HG02798 (cell line): ENCODE measurements around the gene UHRF2.
"Not testable (repeated sequence)": the region's sequence is repeated elsewhere in the genome, so short reads cannot be mapped to it uniquely, and the experiment has no call there.

ENCODE experiments used
- ATAC-seq: cut with Tn5 transposase; IDR thresholded peaks from one replicate; pipeline ENCODE4 v1.9.1; 2021; ENCODE audit warnings: mild to moderate bottlenecking; ENCODE audit not compliant: unreplicated experiment, poor library complexity

The UHRF2 gene

DNA sequence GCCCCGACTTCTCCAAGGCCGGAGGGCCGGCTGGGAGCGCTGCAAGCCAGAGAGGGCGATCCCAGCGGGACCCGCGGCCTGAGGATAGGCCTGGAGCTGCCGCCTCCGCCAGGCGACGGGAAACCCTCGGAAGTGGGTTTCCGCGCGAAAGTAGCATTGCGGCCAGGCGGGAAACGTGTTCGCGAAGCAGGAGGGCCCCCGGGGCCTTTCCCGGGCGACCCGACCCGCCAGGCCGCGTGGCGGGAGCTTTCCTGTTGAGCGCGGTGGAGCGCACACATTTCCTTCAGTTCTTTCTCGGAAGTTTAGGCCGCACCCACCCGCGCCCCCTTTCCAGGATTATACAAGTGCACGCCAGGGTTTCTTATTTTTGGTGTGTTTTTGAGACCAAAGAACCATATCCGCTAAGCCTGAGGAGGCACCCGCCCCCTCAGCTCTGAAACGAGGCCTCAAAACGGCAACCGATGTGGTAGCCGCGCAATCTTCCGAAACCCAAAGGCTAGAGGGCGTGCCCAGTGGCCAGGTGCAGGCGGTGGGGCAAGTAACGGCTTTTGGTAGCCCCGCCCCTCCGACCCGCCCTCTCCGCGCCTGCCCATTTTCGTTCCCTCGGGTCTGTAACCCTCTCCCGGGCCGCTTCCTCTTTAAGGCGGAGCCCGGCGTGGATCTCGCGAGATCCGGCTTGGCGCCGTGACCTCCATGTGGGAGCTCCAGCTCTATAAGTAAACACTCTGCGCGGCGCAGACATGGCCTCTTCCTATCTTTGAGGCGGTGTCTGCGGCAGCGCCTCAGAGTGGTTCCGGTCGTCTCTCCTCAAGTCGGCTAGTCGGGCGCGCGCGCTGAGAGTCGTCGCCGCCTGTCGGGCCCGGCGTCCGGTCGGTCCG lies at the start of gene UHRF2:
Gene UHRF2 (plus strand): TSS at position 713 of the 878 bp plus-strand sequence. CDS start 292 bp downstream, outside the sequence.
- ATAC-seq, result peak; percentile 83

DNA sequence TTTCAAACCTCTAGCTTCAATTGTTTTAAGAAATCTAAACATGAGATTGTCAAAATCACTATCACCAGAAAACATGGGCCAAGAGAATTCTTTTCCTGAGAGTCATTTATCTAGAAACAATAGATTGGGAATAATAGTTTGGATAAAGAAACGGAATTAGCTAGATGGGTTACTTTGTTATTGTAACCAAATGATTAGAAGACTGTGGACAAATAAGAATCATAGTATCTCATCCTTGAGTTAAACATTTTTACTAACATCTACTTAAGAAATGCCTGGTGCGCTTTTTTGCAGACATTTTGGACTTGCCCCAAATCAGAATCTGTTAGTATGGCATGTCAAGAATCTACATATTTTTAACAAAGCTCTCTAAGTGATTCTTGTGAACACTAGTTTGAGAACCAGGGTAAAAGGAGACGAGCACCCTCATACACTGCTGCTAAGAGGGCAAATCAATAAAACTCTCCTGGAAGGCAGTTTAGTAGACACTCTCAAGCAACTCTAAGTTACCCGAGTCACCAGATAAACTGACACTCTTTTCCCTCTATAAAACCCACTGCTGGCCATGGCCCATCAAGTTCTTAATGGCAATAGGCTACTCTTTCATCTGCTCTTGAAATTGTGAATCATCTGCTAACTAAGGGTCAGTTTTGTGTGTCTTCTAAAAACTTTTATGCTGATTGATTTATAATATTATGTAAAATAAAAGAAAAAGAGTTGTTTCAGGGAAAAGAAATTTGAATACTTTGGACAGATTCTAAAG lies 45.7 kb upstream of the UHRF2 start:
- no peak for ATAC-seq

GRCh38 chr9:6368831-6369230 lies 44.2 kb upstream of the UHRF2 start:
- no peak for ATAC-seq

- ATAC-seq, result not testable (repeated sequence)
Measured at GRCh38 chr9:6381477-6382012, 31.5 kb upstream of the UHRF2 start.

DNA sequence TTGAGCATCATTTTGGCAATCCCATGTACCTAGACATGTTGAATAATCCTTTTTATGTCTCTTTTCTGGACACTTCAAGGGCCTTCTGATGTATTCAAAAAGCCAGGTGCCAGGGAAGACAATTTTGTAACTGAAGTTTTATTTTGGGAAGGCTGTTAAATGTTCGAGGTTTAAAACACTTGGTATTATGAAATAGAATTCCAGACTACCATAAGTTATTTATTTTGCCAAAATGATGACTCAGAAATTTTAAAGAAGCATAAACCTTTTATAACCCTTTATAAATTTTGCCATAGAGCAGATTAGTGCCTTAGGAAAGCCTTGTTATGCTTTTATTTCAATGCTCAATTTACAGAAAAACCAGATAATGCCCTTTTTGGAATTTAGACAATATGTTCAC lies 30.3 kb upstream of the UHRF2 start:
- no peak for ATAC-seq

GRCh38 chr9:6383551-6384225 lies 29.3 kb upstream of the UHRF2 start:
- no peak for ATAC-seq

DNA sequence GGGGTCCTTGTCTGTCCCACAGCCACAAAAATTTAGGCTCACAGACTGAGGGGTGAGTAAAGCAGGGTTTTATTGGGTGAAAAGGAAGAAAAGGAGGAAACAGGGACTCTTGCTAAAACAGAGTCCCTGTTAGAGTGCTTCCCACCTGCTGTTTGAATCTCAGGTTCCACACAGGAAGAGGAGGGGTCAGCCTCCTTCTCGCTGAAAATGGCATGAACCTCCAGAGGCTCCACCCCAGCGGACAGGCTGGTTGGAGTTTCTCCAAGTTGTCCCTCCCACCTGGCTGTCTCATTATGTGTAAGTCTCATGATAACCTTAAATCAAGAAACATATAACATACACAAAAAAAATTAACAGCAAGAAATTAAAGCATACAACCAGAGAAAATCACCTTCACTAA lies 28.3 kb upstream of the UHRF2 start:
- no peak for ATAC-seq

- ATAC-seq, result no peak
Measured at GRCh38 chr9:6399071-6399470, 13.9 kb upstream of the UHRF2 start.

DNA sequence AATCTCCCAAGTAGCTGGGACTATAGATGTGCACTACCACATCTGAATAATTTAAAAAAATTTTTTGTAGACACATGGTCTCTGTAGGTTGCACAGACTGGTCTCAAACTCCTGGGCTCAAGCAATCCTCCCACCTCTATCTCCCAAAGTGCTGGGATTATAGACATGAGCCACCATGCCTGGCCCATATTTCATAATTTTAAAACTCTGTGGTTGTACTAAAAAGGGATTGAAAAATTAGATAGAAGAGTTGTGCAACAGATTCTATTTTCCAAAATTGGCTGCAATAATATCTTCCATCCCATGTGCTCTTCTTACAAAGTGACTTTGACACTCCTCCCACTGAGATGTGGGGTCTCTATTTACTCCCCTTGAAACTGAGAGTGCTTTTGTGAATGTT lies 7.6 kb upstream of the UHRF2 start:
- no peak for ATAC-seq

DNA sequence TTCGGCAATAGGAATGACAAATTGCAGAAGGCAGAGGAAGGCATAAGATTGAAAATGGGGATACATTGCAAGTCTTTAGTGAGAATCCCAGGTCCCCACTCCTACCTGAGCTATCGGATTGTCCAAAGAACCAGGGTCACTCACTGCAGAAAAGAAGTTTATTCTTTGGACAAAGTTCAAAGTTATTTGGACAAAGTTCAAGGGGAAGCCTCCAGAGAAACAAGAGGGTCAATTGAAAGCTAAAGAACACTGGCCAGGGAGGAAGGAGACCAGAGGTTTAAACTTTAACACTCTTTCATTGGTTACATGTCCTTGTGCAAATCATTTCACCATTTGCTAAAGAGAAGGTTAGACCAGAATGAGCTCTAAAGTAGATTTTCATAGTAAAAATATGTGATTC lies 5.2 kb upstream of the UHRF2 start:
- no peak for ATAC-seq

DNA sequence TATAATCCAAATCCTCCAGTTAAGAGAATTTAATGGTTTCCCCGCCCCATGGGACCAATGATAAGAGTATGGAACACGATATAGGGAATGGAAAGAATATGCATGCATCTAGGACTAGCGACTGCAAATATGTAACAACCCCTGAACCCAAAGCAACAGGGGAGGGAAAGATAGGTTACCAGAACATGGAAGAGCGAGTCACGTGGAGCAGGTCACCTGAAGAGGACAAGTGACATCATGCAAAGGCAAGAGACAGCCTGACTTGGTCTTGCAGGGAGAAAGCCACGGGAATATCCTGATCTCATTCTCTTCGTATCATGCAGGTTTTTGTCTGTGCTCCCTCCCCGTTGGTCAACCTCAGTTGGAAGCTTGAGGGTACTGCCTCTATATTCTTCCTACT lies 4.7 kb upstream of the UHRF2 start:
- ATAC-seq, result no peak

GRCh38 chr9:6409811-6410210 lies 3.2 kb upstream of the UHRF2 start:
- no peak for ATAC-seq

DNA sequence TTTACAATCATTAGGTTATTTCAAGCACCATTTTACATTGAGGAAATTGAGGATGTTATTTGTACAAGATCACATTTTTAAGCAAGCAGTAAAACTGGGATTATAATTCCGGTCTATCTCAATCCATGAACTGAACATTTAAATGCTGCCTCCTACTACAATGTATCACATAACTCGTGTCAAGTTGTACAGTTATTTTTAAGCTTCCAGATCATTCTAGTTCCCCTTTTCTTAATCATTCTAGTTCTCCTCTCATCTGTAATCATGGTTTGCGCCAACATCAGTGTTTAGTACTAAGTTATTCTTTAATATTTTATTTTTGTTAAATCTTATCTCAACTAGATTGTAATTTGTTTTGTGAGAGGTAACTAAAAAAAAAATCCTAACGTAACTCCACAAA lies 2.4 kb upstream of the UHRF2 start:
- ATAC-seq, result no peak

GRCh38 chr9:6413365-6414246 lies 607 bp downstream of the UHRF2 start:
- ATAC-seq, result peak; percentile 12

GRCh38 chr9:6414247-6414641 lies 1.2 kb downstream of the UHRF2 start:
- ATAC-seq, result no peak

DNA sequence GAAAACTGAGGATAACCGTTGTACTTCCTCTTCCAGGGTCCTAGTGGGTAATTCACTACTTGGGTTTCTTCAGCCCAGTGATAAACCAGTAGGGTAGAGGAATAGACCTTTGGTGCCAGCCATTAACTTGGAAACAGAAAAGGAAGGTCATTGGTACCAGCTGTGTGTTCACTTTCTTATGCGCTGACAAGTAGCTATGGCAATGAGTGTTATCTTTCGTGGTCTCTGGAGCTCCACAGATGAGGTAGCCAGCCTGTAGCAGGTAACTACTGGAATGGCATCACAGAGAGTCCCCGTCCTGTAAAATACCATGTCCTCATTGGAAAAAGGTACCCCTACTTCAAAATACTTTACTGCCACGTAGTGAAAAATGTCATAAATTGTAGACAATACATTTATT lies 2.3 kb downstream of the UHRF2 start:
- no peak for ATAC-seq

DNA sequence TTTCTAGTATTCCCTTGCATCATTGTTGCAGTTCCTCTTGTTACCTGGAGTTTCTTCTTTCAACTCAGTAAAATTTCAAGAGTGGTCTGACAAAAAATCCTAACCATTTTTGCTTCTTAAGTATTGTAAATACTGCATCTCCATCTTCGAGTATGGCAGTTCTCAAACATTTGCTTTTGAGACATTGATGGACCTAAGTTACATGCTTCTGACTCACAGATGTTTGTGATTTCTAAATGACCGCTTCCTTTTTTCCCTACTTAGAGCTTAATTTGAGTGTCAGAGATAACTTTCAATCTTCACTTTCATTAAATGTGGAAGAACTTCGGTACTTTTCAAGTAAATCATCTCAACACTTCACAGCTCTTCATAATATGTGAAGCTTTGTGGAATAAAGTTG lies 4.2 kb downstream of the UHRF2 start:
- ATAC-seq, result no peak

GRCh38 chr9:6418764-6419163 lies 5.8 kb downstream of the UHRF2 start:
- ATAC-seq, result no peak

DNA sequence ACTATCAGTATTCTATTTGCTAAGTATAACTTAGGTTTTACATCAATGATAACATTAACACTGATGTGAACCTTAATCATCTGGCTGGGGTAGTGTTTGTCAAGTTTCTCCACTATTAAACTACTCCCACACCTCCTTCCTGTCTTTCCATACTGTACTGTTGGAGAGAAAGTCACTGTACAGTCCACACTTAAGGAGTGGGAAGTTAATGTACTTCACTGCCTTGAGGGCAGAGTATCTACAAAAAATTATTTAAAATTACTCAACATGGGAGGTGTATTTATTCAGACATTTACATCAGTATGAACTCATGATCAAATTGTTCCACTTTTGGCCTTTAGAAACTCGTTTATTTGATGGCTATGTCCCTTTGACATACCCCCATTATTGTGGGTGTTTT lies 11.9 kb downstream of the UHRF2 start:
- no peak for ATAC-seq

DNA sequence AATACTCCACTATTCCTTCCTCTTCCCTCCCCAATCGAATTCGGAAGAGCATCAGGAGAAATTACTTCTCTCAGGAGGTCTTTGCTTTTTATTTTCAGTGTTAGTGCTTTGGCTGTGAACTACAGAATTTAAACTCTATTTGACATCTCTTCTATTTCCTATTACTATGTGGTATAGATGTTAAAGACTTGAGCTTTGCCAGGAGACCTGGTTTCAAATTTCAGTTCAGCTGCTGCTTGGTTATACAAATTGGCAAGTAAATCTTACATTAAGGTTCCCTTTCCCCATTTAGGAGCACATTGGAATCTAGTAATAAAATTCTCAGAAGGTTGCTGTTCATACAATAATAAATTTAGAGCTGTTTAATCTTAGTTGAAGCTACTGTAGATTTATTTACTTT lies 13.1 kb downstream of the UHRF2 start:
- no peak for ATAC-seq
